ENCODE results near the gene SIGLEC11. TPM values are rescaled to one million over a fixed set of nuclear protein-coding genes. Genes with fewer than 3 reads are reported as not detected.

Gene SIGLEC11
- polyA plus RNA-seq, 2 of the 4 experiments (the other 2 are of a cell fraction) = not detected

DNA sequence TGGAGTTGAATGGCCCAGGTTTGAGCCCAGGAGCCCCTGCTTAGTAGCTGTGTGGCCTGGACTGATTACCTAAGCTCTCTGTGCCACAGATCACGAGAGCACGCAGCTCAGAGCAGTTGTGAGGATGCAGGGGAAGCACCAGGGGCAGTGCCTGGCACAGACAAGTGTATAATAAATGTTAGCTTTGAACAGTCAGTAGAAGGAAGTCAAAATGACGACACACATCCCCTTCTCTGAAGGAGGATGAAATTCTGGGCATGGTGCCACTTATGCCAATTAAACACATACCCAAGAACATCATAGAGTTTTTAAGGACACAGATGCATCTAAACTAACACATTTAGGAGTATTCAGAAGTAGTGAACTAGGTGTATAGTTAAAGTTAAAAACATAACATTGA lies 24.9 kb upstream of the SIGLEC11 start:
- 64% methylated on average over 3 of the region's 3 CpGs for WGBS (ENCODE audit: missing lambda C conversion rate)
- DNase-seq (ENCODE audit: low read depth in 1 of 2, low spot score in 1 of 2) (no peak), FAIRE-seq (no peak), ATAC-seq (no peak)
- Histone ChIP-seq H3K4me2 (no peak overlapping the region), H3K4me3 (no peak overlapping the region), H3K9me3 (no peaks in the 10 kb centered on the region), H3K27ac (no peak overlapping the region), H3K4me1 (no peaks in the 10 kb centered on the region)
- TF ChIP-seq RFX5 (IDR thresholded peaks at IDR 0.05) (no peak), POLR2A (IDR thresholded peaks at IDR 0.05; ENCODE audit: low read length) (no peak)
- POLR2A ChIA-PET = no interaction called here
- CTCF ChIA-PET = interaction anchor here (0.8 to 8.4 kb wide), 11 partner anchors 10 to 86 kb away, joined by 3 to 78 read pairs (median 4); partner anchors contain the start of gene VRK3

DNA sequence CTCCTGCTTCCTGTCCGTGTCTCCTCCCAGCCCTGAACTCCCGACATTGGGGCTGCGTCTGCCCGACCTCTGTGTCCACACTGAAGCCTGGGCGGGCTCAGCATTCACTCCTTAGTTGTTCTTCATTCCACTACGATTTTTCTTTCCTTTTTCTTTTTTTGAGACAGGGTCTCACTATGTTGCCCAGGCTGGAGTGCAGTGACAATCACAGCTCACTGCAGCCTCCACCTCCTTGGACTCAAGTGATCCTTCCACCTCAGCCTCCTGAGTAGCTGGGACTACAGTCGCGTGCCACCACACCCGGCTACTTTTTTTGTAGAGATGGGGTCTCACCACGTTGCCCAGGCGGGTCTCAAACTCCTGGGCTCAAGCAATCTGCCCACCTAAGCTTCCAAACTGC lies 23.5 kb upstream of the SIGLEC11 start:
- no peaks in the 10 kb centered on the region for H3K4me1 ChIP-seq
- H3K9me3 ChIP-seq = no peaks in the 10 kb centered on the region
- ChIA-PET POLR2A (no interaction called here), CTCF (interaction anchor here (0.8 to 8.4 kb wide), 22 partner anchors 8 to 151 kb away, joined by 3 to 78 read pairs (median 5); partner anchors contain the start of gene IL4I1)
- ATAC-seq (no peak), DNase-seq (ENCODE audit: low read depth in 1 of 2, low spot score in 1 of 2) (no peak), FAIRE-seq (no peak)
- no peak overlapping the region for H3K27ac ChIP-seq
- 72% methylated on average over 11 of the region's 11 CpGs for WGBS (ENCODE audit: missing lambda C conversion rate)
- TF ChIP-seq, protein P1, sequence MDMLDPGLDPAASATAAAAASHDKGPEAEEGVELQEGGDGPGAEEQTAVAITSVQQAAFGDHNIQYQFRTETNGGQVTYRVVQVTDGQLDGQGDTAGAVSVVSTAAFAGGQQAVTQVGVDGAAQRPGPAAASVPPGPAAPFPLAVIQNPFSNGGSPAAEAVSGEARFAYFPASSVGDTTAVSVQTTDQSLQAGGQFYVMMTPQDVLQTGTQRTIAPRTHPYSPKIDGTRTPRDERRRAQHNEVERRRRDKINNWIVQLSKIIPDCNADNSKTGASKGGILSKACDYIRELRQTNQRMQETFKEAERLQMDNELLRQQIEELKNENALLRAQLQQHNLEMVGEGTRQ (IDR thresholded peaks at IDR 0.05) = no peak
- TF ChIP-seq CBX8 (IDR thresholded peaks at IDR 0.05) = no peak
- TF ChIP-seq BHLHE40 (IDR thresholded peaks at IDR 0.05; ENCODE audit: low read depth, low read length) = no peak
- no peak for TF ChIP-seq HOXA7 (CRISPR knock-in tag; IDR thresholded peaks at IDR 0.05)
- TF ChIP-seq, protein P2, sequence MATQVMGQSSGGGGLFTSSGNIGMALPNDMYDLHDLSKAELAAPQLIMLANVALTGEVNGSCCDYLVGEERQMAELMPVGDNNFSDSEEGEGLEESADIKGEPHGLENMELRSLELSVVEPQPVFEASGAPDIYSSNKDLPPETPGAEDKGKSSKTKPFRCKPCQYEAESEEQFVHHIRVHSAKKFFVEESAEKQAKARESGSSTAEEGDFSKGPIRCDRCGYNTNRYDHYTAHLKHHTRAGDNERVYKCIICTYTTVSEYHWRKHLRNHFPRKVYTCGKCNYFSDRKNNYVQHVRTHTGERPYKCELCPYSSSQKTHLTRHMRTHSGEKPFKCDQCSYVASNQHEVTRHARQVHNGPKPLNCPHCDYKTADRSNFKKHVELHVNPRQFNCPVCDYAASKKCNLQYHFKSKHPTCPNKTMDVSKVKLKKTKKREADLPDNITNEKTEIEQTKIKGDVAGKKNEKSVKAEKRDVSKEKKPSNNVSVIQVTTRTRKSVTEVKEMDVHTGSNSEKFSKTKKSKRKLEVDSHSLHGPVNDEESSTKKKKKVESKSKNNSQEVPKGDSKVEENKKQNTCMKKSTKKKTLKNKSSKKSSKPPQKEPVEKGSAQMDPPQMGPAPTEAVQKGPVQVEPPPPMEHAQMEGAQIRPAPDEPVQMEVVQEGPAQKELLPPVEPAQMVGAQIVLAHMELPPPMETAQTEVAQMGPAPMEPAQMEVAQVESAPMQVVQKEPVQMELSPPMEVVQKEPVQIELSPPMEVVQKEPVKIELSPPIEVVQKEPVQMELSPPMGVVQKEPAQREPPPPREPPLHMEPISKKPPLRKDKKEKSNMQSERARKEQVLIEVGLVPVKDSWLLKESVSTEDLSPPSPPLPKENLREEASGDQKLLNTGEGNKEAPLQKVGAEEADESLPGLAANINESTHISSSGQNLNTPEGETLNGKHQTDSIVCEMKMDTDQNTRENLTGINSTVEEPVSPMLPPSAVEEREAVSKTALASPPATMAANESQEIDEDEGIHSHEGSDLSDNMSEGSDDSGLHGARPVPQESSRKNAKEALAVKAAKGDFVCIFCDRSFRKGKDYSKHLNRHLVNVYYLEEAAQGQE (IDR thresholded peaks at IDR 0.05) = no peak
- TF ChIP-seq, protein P3, sequence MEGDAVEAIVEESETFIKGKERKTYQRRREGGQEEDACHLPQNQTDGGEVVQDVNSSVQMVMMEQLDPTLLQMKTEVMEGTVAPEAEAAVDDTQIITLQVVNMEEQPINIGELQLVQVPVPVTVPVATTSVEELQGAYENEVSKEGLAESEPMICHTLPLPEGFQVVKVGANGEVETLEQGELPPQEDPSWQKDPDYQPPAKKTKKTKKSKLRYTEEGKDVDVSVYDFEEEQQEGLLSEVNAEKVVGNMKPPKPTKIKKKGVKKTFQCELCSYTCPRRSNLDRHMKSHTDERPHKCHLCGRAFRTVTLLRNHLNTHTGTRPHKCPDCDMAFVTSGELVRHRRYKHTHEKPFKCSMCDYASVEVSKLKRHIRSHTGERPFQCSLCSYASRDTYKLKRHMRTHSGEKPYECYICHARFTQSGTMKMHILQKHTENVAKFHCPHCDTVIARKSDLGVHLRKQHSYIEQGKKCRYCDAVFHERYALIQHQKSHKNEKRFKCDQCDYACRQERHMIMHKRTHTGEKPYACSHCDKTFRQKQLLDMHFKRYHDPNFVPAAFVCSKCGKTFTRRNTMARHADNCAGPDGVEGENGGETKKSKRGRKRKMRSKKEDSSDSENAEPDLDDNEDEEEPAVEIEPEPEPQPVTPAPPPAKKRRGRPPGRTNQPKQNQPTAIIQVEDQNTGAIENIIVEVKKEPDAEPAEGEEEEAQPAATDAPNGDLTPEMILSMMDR (IDR thresholded peaks at IDR 0.05) = no peak
- TF ChIP-seq JUNB (IDR thresholded peaks at IDR 0.05) = no peak
- TF ChIP-seq KDM1A (IDR thresholded peaks at IDR 0.05; ENCODE audit: low read depth) = no peak
- no peak overlapping the region for H3K4me2 ChIP-seq
- H3K4me3 ChIP-seq = no peak overlapping the region

DNA sequence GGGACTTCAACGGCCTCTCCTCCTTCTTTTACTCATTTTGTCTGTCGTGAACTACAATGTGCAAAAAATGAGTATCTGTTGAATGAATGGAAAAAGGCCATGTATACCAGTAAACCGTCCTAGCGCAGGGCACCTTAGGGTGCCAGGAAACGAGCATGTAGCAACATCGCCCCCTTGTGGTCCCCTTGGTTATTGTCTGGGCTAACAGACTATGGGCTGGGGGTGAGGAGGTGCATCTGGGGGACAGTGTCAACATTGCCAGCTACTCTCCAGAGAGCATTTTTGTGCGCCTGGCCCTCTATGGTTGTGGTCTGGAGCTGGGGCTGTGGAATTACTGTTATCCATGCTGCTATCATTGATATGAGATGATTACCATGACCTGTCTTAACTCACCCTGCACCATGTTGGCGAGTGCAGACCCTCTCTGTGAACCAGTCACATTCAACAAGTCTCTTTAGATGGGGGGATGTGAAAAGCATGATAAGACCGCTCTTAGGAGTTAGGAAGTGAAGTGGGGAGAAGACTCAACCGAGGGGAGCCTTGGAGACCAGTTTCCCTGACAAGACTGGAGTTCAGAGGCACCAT lies 22.8 kb upstream of the SIGLEC11 start:
- peak; percentile 55 to 84; a peak in 5 of 6 replicates for ATAC-seq
- Histone ChIP-seq H3K4me2 (no peak overlapping the region), H3K4me1 (no peaks in the 10 kb centered on the region), H3K9me3 (no peaks in the 10 kb centered on the region), H3K4me3 (no peak overlapping the region), H3K27ac (no peak overlapping the region)
- POLR2A ChIA-PET = no interaction called here
- FAIRE-seq = no peak
- DNase-seq (ENCODE audit: low read depth in 1 of 2, low spot score in 1 of 2) = peak; percentile 57 to 70
- TF ChIP-seq EHMT2 (IDR thresholded peaks at IDR 0.05; ENCODE audit: low read depth) (no peak), TFCP2L1 (CRISPR knock-in tag; IDR thresholded peaks at IDR 0.05) (no peak), RAD21 (conservative IDR thresholded peaks at IDR 0.05 in 1 of 2, IDR thresholded peaks at IDR 0.05 in 1 of 2) (peak; percentile 73 to 88), HOXB5 (CRISPR knock-in tag; IDR thresholded peaks at IDR 0.05) (no peak), SMC3 (IDR thresholded peaks at IDR 0.05) (peak; percentile 72)
- TF ChIP-seq, protein P3 (IDR thresholded peaks at IDR 0.05) = peak; percentile 92
- TF ChIP-seq, protein P4, sequence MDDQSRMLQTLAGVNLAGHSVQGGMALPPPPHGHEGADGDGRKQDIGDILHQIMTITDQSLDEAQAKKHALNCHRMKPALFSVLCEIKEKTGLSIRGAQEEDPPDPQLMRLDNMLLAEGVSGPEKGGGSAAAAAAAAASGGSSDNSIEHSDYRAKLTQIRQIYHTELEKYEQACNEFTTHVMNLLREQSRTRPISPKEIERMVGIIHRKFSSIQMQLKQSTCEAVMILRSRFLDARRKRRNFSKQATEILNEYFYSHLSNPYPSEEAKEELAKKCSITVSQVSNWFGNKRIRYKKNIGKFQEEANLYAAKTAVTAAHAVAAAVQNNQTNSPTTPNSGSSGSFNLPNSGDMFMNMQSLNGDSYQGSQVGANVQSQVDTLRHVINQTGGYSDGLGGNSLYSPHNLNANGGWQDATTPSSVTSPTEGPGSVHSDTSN (IDR thresholded peaks at IDR 0.05) = 0 out of 2 replicates have a peak, but pooled peaks have one; percentile 5
- CTCF ChIA-PET = interaction anchor here (0.6 to 8.4 kb wide), 29 partner anchors 9 to 152 kb away, joined by 3 to 78 read pairs (median 4); no protein-coding TSS in a partner anchor
- 31% methylated on average over 10 of the region's 10 CpGs for WGBS (ENCODE audit: missing lambda C conversion rate)

All from A549 (cell line).